A673 (cell line): ENCODE results near the gene CYTH4. TPM values are rescaled to one million over a fixed set of nuclear protein-coding genes. Genes with fewer than 3 reads are reported as not detected.

Experiments used
- BruUV-seq: library from RNA; stranded (reverse); fragments of 400-500 nt; replicated peaks from 2 replicates; lab custom pipeline; 2021; lab: Mats Ljungman, UMichigan
- CTCF ChIA-PET: fragments of 300-600 bp; sonication (Branson Sonifier 250); formaldehyde crosslinking; loops from one replicate; lab custom pipeline; 2022; ENCODE audit warnings: antibody characterized with exemption; lab: Charles Lee
- POLR2A ChIA-PET: fragments of 300-600 bp; sonication (Branson Sonifier 250); formaldehyde crosslinking; loops from one replicate; lab custom pipeline; 2022; ENCODE audit warnings: antibody characterized with exemption; ENCODE audit not compliant: low non-redundant PET; lab: Charles Lee
- DNase-seq: peaks from one replicate; pipeline ENCODE4 v3.0.0-alpha.2; 2015; ENCODE audit warnings: low spot score
- H3K27ac ChIP-seq: fragments of 200-600 bp; sonication (generic); 2 replicates; pipeline ENCODE4 v1.5.1; 2016; ENCODE audit warnings: mixed run types, low read depth, mild to moderate bottlenecking, mixed read lengths, antibody characterized with exemption, low read length; ENCODE audit not compliant: poor library complexity, severe bottlenecking
- H3K27me3 ChIP-seq: fragments of 200-600 bp; sonication (generic); replicated peaks from 2 replicates; pipeline ENCODE4 v1.6.1; 2017; ENCODE audit warnings: mixed run types, low read depth, mild to moderate bottlenecking, mixed read lengths, antibody characterized with exemption, low read length; ENCODE audit not compliant: insufficient read depth, poor library complexity
- H3K36me3 ChIP-seq: fragments of 200-600 bp; sonication (generic); 2 replicates; pipeline ENCODE4 v1.6.1; 2016; ENCODE audit warnings: mixed run types, mild to moderate bottlenecking, mixed read lengths, antibody characterized with exemption, low read length; ENCODE audit not compliant: insufficient read depth, poor library complexity, severe bottlenecking
- H3K4me1 ChIP-seq: fragments of 200-600 bp; sonication (generic); 2 replicates; pipeline ENCODE4 v1.6.1; 2017; ENCODE audit warnings: mixed run types, mild to moderate bottlenecking, mixed read lengths, antibody characterized with exemption, low read length; ENCODE audit not compliant: insufficient read depth, poor library complexity, severe bottlenecking
- H3K4me3 ChIP-seq: fragments of 200-600 bp; sonication (generic); 2 replicates; pipeline ENCODE4 v1.5.1; 2016; ENCODE audit warnings: low read depth, mixed run types, mild to moderate bottlenecking, mixed read lengths, low read length; ENCODE audit not compliant: poor library complexity, severe bottlenecking
- H3K9me3 ChIP-seq: fragments of 200-600 bp; sonication (generic); 2 replicates; pipeline ENCODE4 v1.6.1; 2016; ENCODE audit warnings: mixed run types, low read depth, mild to moderate bottlenecking, mixed read lengths, antibody characterized with exemption, low read length; ENCODE audit not compliant: poor library complexity, severe bottlenecking
- EZH2 ChIP-seq: fragments of 200-600 bp; sonication (generic); IDR thresholded peaks from 2 replicates; pipeline ENCODE4 v1.6.1; 2017; ENCODE audit warnings: borderline replicate concordance, low read depth, mild to moderate bottlenecking, mixed read lengths, antibody characterized with exemption, low read length; ENCODE audit not compliant: poor library complexity, severe bottlenecking
- intact Hi-C: fragments of 100-400 bp; cut with micrococcal nuclease; formaldehyde crosslinking; loops from one replicate; pipeline ENCODE4 v1.10.0; 2022; ENCODE audit not compliant: unreplicated experiment
- total RNA-seq: library from RNA; stranded (reverse); gene quantifications from 2 replicates; pipeline ENCODE4 v1.2.3, GENCODE V29; 2021
- TF ChIP-seq, protein P1 (sequence below): fragments of 300-800, 200-600 bp; sonication (generic); conservative IDR thresholded peaks from 2 replicates; pipeline ENCODE4 v1.5.1; 2017; ENCODE audit warnings: low read depth, mild to moderate bottlenecking, antibody characterized with exemption, low read length, moderate library complexity, mixed read lengths

The CYTH4 gene
- total RNA-seq, 1 experiment from 2014 or later = not detected

DNA sequence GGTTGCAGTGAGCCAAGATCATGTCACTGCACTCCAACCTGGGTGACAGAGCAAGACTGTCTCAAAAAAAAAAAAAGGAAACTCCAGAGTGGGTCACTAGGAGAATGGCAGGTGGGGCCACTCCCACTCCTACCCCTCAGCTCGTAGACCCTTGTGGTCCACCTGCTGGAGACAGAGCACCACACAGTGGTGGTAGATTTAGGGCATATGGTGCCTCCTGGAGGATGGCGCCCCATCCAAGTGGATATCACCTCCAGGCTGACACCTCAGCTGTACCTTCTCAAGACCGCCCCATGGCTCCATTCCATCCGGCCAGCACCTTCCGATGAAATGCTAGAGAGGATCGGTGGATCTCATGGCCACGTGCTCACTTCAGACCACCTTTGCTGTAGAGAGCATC, 6.2 kb downstream of the CYTH4 start:
- no peak for DNase-seq
- ChIA-PET POLR2A (no interaction called here), CTCF (no interaction called here)
- intact Hi-C loops = no loop called here
- Histone ChIP-seq H3K27ac (no peak overlapping the region), H3K27me3 (no peaks in the 10 kb centered on the region), H3K36me3 (no peaks in the 10 kb centered on the region), H3K4me1 (no peaks in the 10 kb centered on the region), H3K9me3 (no peaks in the 10 kb centered on the region), H3K4me3 (no peak overlapping the region)
- BruUV-seq = no TSS peak
- TF ChIP-seq EZH2 = no peak
- TF ChIP-seq, protein P1, sequence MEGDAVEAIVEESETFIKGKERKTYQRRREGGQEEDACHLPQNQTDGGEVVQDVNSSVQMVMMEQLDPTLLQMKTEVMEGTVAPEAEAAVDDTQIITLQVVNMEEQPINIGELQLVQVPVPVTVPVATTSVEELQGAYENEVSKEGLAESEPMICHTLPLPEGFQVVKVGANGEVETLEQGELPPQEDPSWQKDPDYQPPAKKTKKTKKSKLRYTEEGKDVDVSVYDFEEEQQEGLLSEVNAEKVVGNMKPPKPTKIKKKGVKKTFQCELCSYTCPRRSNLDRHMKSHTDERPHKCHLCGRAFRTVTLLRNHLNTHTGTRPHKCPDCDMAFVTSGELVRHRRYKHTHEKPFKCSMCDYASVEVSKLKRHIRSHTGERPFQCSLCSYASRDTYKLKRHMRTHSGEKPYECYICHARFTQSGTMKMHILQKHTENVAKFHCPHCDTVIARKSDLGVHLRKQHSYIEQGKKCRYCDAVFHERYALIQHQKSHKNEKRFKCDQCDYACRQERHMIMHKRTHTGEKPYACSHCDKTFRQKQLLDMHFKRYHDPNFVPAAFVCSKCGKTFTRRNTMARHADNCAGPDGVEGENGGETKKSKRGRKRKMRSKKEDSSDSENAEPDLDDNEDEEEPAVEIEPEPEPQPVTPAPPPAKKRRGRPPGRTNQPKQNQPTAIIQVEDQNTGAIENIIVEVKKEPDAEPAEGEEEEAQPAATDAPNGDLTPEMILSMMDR = no peak

DNA sequence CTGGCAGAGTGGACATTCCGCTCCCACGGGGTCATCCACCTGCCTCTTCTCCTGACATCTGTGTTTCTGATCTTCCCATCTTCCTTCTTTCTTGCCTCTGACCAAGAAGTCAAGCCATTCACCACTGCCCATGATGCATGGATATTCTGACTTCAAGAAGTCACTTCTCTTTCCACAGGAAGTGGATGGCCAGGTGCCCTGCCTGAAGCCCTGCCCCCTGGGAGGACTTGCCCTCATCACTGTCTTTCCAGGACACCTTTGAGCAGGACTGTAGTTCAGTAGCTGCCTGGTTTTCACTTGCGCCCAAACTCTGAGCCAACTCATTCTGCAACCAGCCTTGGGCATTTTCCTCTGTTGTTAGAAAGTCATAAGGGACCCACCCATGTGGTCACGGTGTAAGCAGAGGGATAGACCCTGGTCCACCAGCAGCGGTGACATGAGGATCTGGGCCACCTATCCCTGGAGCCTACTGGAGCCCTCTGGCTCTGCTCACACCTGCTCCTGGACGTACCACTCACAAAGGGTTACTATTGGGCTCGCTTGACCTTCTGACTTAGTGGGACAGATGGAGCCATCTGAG, 6.9 kb downstream of the CYTH4 start:
- no peak for DNase-seq
- Histone ChIP-seq H3K4me1 (no peaks in the 10 kb centered on the region), H3K4me3 (no peak overlapping the region), H3K36me3 (no peaks in the 10 kb centered on the region), H3K27ac (no peak overlapping the region), H3K27me3 (no peaks in the 10 kb centered on the region), H3K9me3 (no peaks in the 10 kb centered on the region)
- ChIA-PET POLR2A (no interaction called here), CTCF (no interaction called here)
- TF ChIP-seq, protein P1 = no peak
- no peak for TF ChIP-seq EZH2
- BruUV-seq = no TSS peak
- intact Hi-C loops = no loop called here

DNA sequence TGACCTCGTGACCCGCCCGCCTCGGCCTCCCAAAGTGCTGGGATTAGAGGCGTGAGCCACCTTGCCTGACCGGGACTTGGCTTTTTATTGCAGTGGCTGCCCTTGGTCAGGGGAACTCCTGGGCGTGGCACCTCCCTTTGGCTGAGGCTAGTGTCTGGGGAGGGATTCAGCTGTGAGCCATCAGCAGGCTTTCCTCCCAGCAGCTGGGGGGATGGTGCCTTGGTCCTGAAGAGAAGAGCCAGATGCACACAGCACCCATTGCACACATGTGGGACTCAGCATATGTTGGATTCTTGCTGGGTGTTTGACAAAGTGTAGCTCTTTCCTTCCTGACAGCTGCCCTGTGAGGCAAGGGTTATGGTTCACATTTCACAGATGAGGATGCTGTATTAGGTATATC, 8.4 kb downstream of the CYTH4 start:
- H3K27me3 ChIP-seq = no peaks in the 10 kb centered on the region
- no peaks in the 10 kb centered on the region for H3K9me3 ChIP-seq
- no peak overlapping the region for H3K27ac ChIP-seq
- H3K4me1 ChIP-seq = no peaks in the 10 kb centered on the region
- CTCF ChIA-PET = no interaction called here
- no peak for TF ChIP-seq EZH2
- TF ChIP-seq, protein P1 = no peak
- DNase-seq = no peak
- H3K4me3 ChIP-seq = no peak overlapping the region
- H3K36me3 ChIP-seq = no peaks in the 10 kb centered on the region
- POLR2A ChIA-PET = interaction anchor here (0.6 kb wide), 1 partner anchor 1783 kb away, joined by 9 read pairs; no protein-coding TSS in a partner anchor
- BruUV-seq = no TSS peak
- intact Hi-C loops = no loop called here
